Stomach (tissue), 9 donors: ENCODE results near the gene FAM13C. TPM values are rescaled to one million over a fixed set of nuclear protein-coding genes. Genes with fewer than 3 reads are reported as not detected.

Experiments used
- DNase-seq, 2 donors: peaks; one replicate each; pipeline versions ENCODE4 v3.0.0 to v3.0.0-alpha.2; 2013 to 2019
- H3K27ac ChIP-seq, 5 donors: fragments of 200-600 bp in 4 of 5; sonication (generic) in 4 of 5; one replicate each; pipeline ENCODE4 v1.5.1; 2013 to 2019; ENCODE audit warnings: mild to moderate bottlenecking in 1 of 5, moderate library complexity in 1 of 5
- H3K27me3 ChIP-seq, 3 donors: fragments of 200-600 bp; sonication (generic); one replicate each; pipeline ENCODE4 v1.5.1; 2017 to 2019; ENCODE audit warnings: mixed run types in 1 of 3
- H3K36me3 ChIP-seq, 4 donors: fragments of 200-600 bp; sonication (generic); 1 replicate in 3 of 4; 2 replicates in 1 of 4; pipeline ENCODE4 v1.5.1; 2016 to 2019
- H3K4me1 ChIP-seq, 4 donors: fragments of 200-600 bp; sonication (generic); one replicate each; pipeline ENCODE4 v1.5.1; 2016 to 2019
- H3K4me3 ChIP-seq, 4 donors: fragments of 200-600 bp; sonication (generic) in 3 of 4; one replicate each; pipeline ENCODE4 v1.5.1; 2016 to 2019; ENCODE audit warnings: mild to moderate bottlenecking in 1 of 4
- H3K9me3 ChIP-seq, 4 donors: fragments of 200-600 bp; sonication (generic); one replicate each; pipeline ENCODE4 v1.5.1; 2016 to 2019
- CTCF ChIP-seq, 7 experiments: fragments of 450-650 bp in 4 of 7; fragments of 200-600 bp in 3 of 7; sonication (generic) in 3 of 7; IDR thresholded peaks; one replicate each; pipeline ENCODE4 v1.5.1; 2016 to 2019; ENCODE audit warnings: antibody characterized with exemption in 7 of 7, control low read depth in 2 of 7, mild to moderate bottlenecking in 1 of 7
- EP300 ChIP-seq: sonication (generic); formaldehyde crosslinking; IDR thresholded peaks from one replicate; pipeline ENCODE4 v1.6.1; 2017; ENCODE audit warnings: antibody characterized with exemption
- POLR2A ChIP-seq, 4 donors: fragments of 450-650 bp; IDR thresholded peaks; one replicate each; pipeline ENCODE4 v1.6.1; 2016; ENCODE audit warnings: antibody characterized with exemption in 4 of 4, control low read depth in 2 of 4, mild to moderate bottlenecking in 1 of 4, moderate library complexity in 1 of 4
- POLR2AphosphoS5 ChIP-seq, 3 donors: sonication (generic); formaldehyde crosslinking; IDR thresholded peaks; one replicate each; pipeline ENCODE4 v1.6.1; 2016; ENCODE audit warnings: antibody characterized with exemption in 3 of 3
- WGBS, 5 donors: extraction: QIAGEN DNeasy Blood & Tissue Kit in 3 of 5; methylation state at CpG; one replicate each; pipeline versions ENCODE4 v1.1.5 to v1.1.7; 2013 to 2018; 5-methylcytosine and 5-hydroxymethylcytosine counted together
- intact Hi-C: fragments of 100-400 bp; cut with DNase I; formaldehyde crosslinking; loops from one replicate; pipeline ENCODE4 v1.15.1; 2023; ENCODE audit warnings: low total_unique reads
- polyA plus RNA-seq, 3 donors: library from polyadenylated mRNA; stranded (reverse); fragments of 200-250 nt; gene quantifications; one replicate each; pipeline ENCODE4 v1.2.3, GENCODE V29; 2013
- total RNA-seq, 5 donors: library from RNA; depleted of rRNA; stranded (reverse); fragments of >200 nt; gene quantifications; one replicate each; pipeline versions ENCODE4 v1.1.0 to v1.2.3, GENCODE V29; 2014 to 2016
- donor health status: healthy with polysubstance abuse.
- donor health status: Bipolar disorder and iron deficiency.
- donor health status: healthy.

The FAM13C gene
- total and polyA plus RNA-seq, 8 donors: 0.89 to 47.3 (median 9.2) TPM

GRCh38 chr10:59361663-59362143, 646 bp downstream of the FAM13C start:
- Histone ChIP-seq H3K4me1 (peaks cover 0 to 33% (median 22%) of the 10 kb centered on the region in 4 donors), H3K36me3 (no peaks in the 10 kb centered on the region), H3K9me3 (no peaks in the 10 kb centered on the region), H3K27me3 (peaks cover 0 to 6% (median 0%) of the 10 kb centered on the region in 3 donors), H3K27ac (peak overlapping the region; percentile 44 to 84 (median 76)), H3K4me3 (peak overlapping the region; percentile 53 to 62 (median 60))
- peak in 1 of 2 donors; percentile 26 for DNase-seq
- 42 to 47% (median 45%) methylated on average over 2 of the region's 2 CpGs for WGBS, 5 donors
- intact Hi-C loops: no loop called here
- no peak for TF ChIP-seq CTCF (IDR thresholded peaks at IDR 0.05)
- TF ChIP-seq POLR2AphosphoS5 (IDR thresholded peaks at IDR 0.05): no peak
- TF ChIP-seq POLR2A (IDR thresholded peaks at IDR 0.05): no peak
- no peak for TF ChIP-seq EP300

- H3K4me1 ChIP-seq: peaks cover 0 to 33% (median 22%) of the 10 kb centered on the region in 4 donors
- H3K9me3 ChIP-seq: no peaks in the 10 kb centered on the region
- peaks cover 0 to 6% (median 0%) of the 10 kb centered on the region in 3 donors for H3K27me3 ChIP-seq
- intact Hi-C loops: no loop called here
- peak overlapping the region in 3 of 5 donors; percentile 76 to 84 (median 80) for H3K27ac ChIP-seq
- H3K36me3 ChIP-seq: no peaks in the 10 kb centered on the region
- no peak for TF ChIP-seq CTCF (IDR thresholded peaks at IDR 0.05)
- no peak for DNase-seq
- WGBS, 5 donors: 59 to 79% (median 72%) methylated on average over 6 of the region's 6 CpGs
- H3K4me3 ChIP-seq: peak overlapping the region in 3 of 4 donors; percentile 53 to 62 (median 59)
These were observed 1.5 kb downstream of the FAM13C start for GRCh38 chr10:59360605-59361405.

- DNase-seq: no peak
- TF ChIP-seq EP300: no peak
- Histone ChIP-seq H3K4me1 (peaks cover 0 to 33% (median 21%) of the 10 kb centered on the region in 4 donors), H3K9me3 (no peaks in the 10 kb centered on the region), H3K36me3 (no peaks in the 10 kb centered on the region), H3K27me3 (peaks cover 0 to 6% (median 0%) of the 10 kb centered on the region in 3 donors), H3K4me3 (no peak overlapping the region), H3K27ac (peak overlapping the region in 1 of 5 donors; percentile 46)
- intact Hi-C loops: no loop called here
These were observed 3.8 kb downstream of the FAM13C start for GRCh38 chr10:59358576-59358975.

- Histone ChIP-seq H3K27ac (no peak overlapping the region), H3K27me3 (no peaks in the 10 kb centered on the region), H3K9me3 (no peaks in the 10 kb centered on the region), H3K4me3 (no peak overlapping the region), H3K36me3 (peaks cover 0 to 12% (median 7%) of the 10 kb centered on the region in 4 donors), H3K4me1 (peaks cover 0 to 9% (median 2%) of the 10 kb centered on the region in 4 donors)
- no peak for DNase-seq
- intact Hi-C loops: no loop called here
- TF ChIP-seq POLR2A (IDR thresholded peaks at IDR 0.05) (no peak), POLR2AphosphoS5 (IDR thresholded peaks at IDR 0.05) (no peak), EP300 (no peak), CTCF (IDR thresholded peaks at IDR 0.05) (no peak)
These were observed 7.9 kb downstream of the FAM13C start for GRCh38 chr10:59354434-59354833.

GRCh38 chr10:59350558-59350957, 11.8 kb downstream of the FAM13C start:
- TF ChIP-seq POLR2AphosphoS5 (IDR thresholded peaks at IDR 0.05) (no peak), POLR2A (IDR thresholded peaks at IDR 0.05) (no peak), CTCF (IDR thresholded peaks at IDR 0.05) (no peak), EP300 (no peak)
- Histone ChIP-seq H3K36me3 (peaks cover 0 to 12% (median 7%) of the 10 kb centered on the region in 4 donors), H3K27me3 (no peaks in the 10 kb centered on the region), H3K4me1 (no peaks in the 10 kb centered on the region), H3K27ac (no peak overlapping the region), H3K9me3 (no peaks in the 10 kb centered on the region), H3K4me3 (no peak overlapping the region)
- DNase-seq: no peak
- intact Hi-C loops: no loop called here
- 78 to 91% (median 85%) methylated on average over 2 of the region's 2 CpGs for whole genome bisulfite sequencing, 5 donors
